Caco-2 (cell line): ENCODE data around the gene NCAM2. TPM values are rescaled to one million over a fixed set of nuclear protein-coding genes. Genes with fewer than 3 reads are reported as not detected.

ENCODE experiments used
- BruUV-seq: library from RNA; stranded (reverse); fragments of 400-500 nt; replicated peaks from 2 replicates; lab custom pipeline; 2021; lab: Mats Ljungman, UMichigan
- CTCF ChIA-PET: fragments of 300-600 bp; sonication (Branson Sonifier 250); formaldehyde crosslinking; loops from one replicate; lab custom pipeline; 2022; ENCODE audit warnings: antibody characterized with exemption; lab: Charles Lee
- POLR2A ChIA-PET: fragments of 300-600 bp; sonication (Branson Sonifier 250); formaldehyde crosslinking; loops from one replicate; lab custom pipeline; 2022; ENCODE audit warnings: antibody characterized with exemption; lab: Charles Lee
- DNase-seq, 2 experiments: peaks; one replicate each; pipeline versions ENCODE4 v3.0.0 to v3.0.0-alpha.2; 2020 to 2022
- H3K27me3 ChIP-seq: replicated peaks from 2 replicates; pipeline ENCODE4 v1.6.0; 2011; ENCODE audit warnings: low read length; ENCODE audit not compliant: control insufficient read depth, insufficient read depth
- H3K36me3 ChIP-seq: 2 replicates; pipeline ENCODE4 v1.5.1; 2011; ENCODE audit warnings: low read length; ENCODE audit not compliant: control insufficient read depth, insufficient read depth
- H3K4me1 ChIP-seq: fragments of 250-450 bp; sonication (Bioruptor Pico); 2 replicates; pipeline ENCODE4 v1.5.1; 2020; ENCODE audit warnings: mild to moderate bottlenecking
- H3K4me3 ChIP-seq: 2 replicates; pipeline ENCODE4 v1.5.1; 2011; ENCODE audit warnings: low read depth, mild to moderate bottlenecking, control low read depth, low read length
- H3K9me3 ChIP-seq: fragments of 250-450 bp; sonication (Bioruptor Pico); 2 replicates; pipeline ENCODE4 v1.5.1; 2020; ENCODE audit warnings: mild to moderate bottlenecking, moderate library complexity
- H3K27ac Mint-ChIP-seq: one replicate; pipeline ENCODE4 v1.8.0; 2022; ENCODE audit warnings: mixed read lengths; ENCODE audit not compliant: unreplicated experiment
- H3K27me3 Mint-ChIP-seq: one replicate; pipeline ENCODE4 v1.8.0; 2022; ENCODE audit warnings: mixed read lengths; ENCODE audit not compliant: insufficient read depth, unreplicated experiment
- H3K36me3 Mint-ChIP-seq: one replicate; pipeline ENCODE4 v1.8.0; 2022; ENCODE audit warnings: mild to moderate bottlenecking, mixed read lengths; ENCODE audit not compliant: insufficient read depth, unreplicated experiment
- H3K4me1 Mint-ChIP-seq: one replicate; pipeline ENCODE4 v1.8.0; 2022; ENCODE audit warnings: low read depth, mixed read lengths; ENCODE audit not compliant: unreplicated experiment
- H3K4me3 Mint-ChIP-seq: one replicate; pipeline ENCODE4 v1.8.0; 2022; ENCODE audit warnings: mild to moderate bottlenecking, moderate library complexity, mixed read lengths; ENCODE audit not compliant: unreplicated experiment
- H3K9me3 Mint-ChIP-seq: one replicate; pipeline ENCODE4 v1.8.0; 2022; ENCODE audit warnings: mixed read lengths; ENCODE audit not compliant: unreplicated experiment
- intact Hi-C: fragments of 100-400 bp; cut with micrococcal nuclease; formaldehyde crosslinking; loops from one replicate; pipeline ENCODE4 v1.10.0; 2022; ENCODE audit not compliant: unreplicated experiment
- total RNA-seq: library from RNA; stranded (reverse); gene quantifications from 2 replicates; pipeline ENCODE4 v1.2.3, GENCODE V29; 2022
- TF ChIP-seq, protein P1 (sequence below), 2 experiments: fragments of 200-600 bp in 1 of 2; IDR thresholded peaks; 1 replicate in 1 of 2; 2 replicates in 1 of 2; pipeline versions ENCODE4 v1.5.1 to v1.8.0; 2011 to 2022; ENCODE audit warnings: antibody characterized with exemption in 1 of 2, control low read depth in 1 of 2, inconsistent platforms in 1 of 2, low read depth in 1 of 2, low read length in 1 of 2, mild to moderate bottlenecking in 1 of 2, moderate library complexity in 1 of 2; ENCODE audit not compliant: insufficient read depth in 1 of 2, severe bottlenecking in 1 of 2, unreplicated experiment in 1 of 2

The NCAM2 gene
- total RNA-seq, 1 experiment from 2014 or later = not detected

- TF ChIP-seq, protein P1, sequence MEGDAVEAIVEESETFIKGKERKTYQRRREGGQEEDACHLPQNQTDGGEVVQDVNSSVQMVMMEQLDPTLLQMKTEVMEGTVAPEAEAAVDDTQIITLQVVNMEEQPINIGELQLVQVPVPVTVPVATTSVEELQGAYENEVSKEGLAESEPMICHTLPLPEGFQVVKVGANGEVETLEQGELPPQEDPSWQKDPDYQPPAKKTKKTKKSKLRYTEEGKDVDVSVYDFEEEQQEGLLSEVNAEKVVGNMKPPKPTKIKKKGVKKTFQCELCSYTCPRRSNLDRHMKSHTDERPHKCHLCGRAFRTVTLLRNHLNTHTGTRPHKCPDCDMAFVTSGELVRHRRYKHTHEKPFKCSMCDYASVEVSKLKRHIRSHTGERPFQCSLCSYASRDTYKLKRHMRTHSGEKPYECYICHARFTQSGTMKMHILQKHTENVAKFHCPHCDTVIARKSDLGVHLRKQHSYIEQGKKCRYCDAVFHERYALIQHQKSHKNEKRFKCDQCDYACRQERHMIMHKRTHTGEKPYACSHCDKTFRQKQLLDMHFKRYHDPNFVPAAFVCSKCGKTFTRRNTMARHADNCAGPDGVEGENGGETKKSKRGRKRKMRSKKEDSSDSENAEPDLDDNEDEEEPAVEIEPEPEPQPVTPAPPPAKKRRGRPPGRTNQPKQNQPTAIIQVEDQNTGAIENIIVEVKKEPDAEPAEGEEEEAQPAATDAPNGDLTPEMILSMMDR (IDR thresholded peaks at IDR 0.05; ENCODE audit: insufficient read depth in 1 of 2, low read depth in 1 of 2, low read length in 1 of 2, severe bottlenecking in 1 of 2, unreplicated experiment in 1 of 2) = peak; percentile 6 to 13
- H3K27me3 Mint-ChIP-seq = peaks cover 2% of the 10 kb centered on the region
- Histone ChIP-seq H3K4me1 (no peaks in the 10 kb centered on the region), H3K9me3 (no peaks in the 10 kb centered on the region), H3K27me3 (no peaks in the 10 kb centered on the region), H3K4me3 (no peak overlapping the region), H3K36me3 (no peaks in the 10 kb centered on the region)
- H3K4me1 Mint-ChIP-seq = no peaks in the 10 kb centered on the region
- no peak overlapping the region for H3K4me3 Mint-ChIP-seq
- BruUV-seq = no TSS peak
- no peaks in the 10 kb centered on the region for H3K36me3 Mint-ChIP-seq
- intact Hi-C loops = no loop called here
- no peak for DNase-seq
- H3K9me3 Mint-ChIP-seq = no peaks in the 10 kb centered on the region
- no peak overlapping the region for H3K27ac Mint-ChIP-seq
- POLR2A ChIA-PET = no interaction called here
- CTCF ChIA-PET = no interaction called here
These were observed 297.1 kb downstream of the NCAM2 start for GRCh38 chr21:21295303-21295702.

- no peaks in the 10 kb centered on the region for H3K36me3 Mint-ChIP-seq
- POLR2A ChIA-PET = no interaction called here
- BruUV-seq = no TSS peak
These were observed 299.0 kb downstream of the NCAM2 start for GRCh38 chr21:21297211-21297610.

DNA sequence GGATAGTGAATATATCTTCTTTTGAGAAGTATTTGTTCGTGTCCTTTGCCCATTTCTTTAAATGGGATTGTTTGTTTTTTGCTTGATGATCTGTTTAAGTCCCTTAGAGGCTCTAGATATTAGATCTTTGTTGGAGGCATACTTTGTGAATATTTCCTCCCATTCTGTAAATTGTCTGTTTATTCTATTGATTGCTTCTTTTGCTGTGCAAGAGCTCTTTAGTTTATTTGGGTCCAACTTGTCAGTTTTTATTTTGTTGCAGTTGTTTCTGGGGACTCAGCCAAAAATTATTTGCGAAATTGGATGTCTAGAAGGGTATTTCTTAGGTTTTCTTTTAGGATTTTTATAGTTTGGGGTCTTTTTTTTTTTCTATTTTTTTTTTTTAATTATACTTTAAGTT is 302.8 kb downstream of the NCAM2 start:
- Histone ChIP-seq H3K27me3 (no peaks in the 10 kb centered on the region), H3K4me3 (no peak overlapping the region), H3K9me3 (0 out of 2 replicates have a peak, but pooled peaks cover 3% of the 10 kb centered on the region), H3K36me3 (no peaks in the 10 kb centered on the region), H3K4me1 (no peaks in the 10 kb centered on the region)
- intact Hi-C loops = no loop called here
- no TSS peak for BruUV-seq
- TF ChIP-seq, protein P1 (IDR thresholded peaks at IDR 0.05; ENCODE audit: insufficient read depth in 1 of 2, low read depth in 1 of 2, low read length in 1 of 2, severe bottlenecking in 1 of 2, unreplicated experiment in 1 of 2) = no peak
- Mint-ChIP-seq H3K27ac (no peak overlapping the region), H3K9me3 (no peaks in the 10 kb centered on the region), H3K36me3 (no peaks in the 10 kb centered on the region), H3K4me1 (no peaks in the 10 kb centered on the region), H3K4me3 (no peak overlapping the region), H3K27me3 (no peaks in the 10 kb centered on the region)
- ChIA-PET POLR2A (no interaction called here), CTCF (no interaction called here)
- no peak for DNase-seq

More at GRCh38 chr21:21297211-21297610, 299.0 kb downstream of the NCAM2 start:
- Mint-ChIP-seq H3K27me3 (no peaks in the 10 kb centered on the region), H3K27ac (no peak overlapping the region), H3K4me1 (no peaks in the 10 kb centered on the region), H3K4me3 (no peak overlapping the region), H3K9me3 (no peaks in the 10 kb centered on the region)
- CTCF ChIA-PET = no interaction called here
- DNase-seq = no peak
- H3K9me3 ChIP-seq = 0 out of 2 replicates have a peak, but pooled peaks cover 3% of the 10 kb centered on the region
- no peak overlapping the region for H3K4me3 ChIP-seq
- no peaks in the 10 kb centered on the region for H3K4me1 ChIP-seq
- H3K36me3 ChIP-seq = no peaks in the 10 kb centered on the region
- intact Hi-C loops = no loop called here
- H3K27me3 ChIP-seq = no peaks in the 10 kb centered on the region
- TF ChIP-seq, protein P1 (IDR thresholded peaks at IDR 0.05; ENCODE audit: insufficient read depth in 1 of 2, low read depth in 1 of 2, low read length in 1 of 2, severe bottlenecking in 1 of 2, unreplicated experiment in 1 of 2) = no peak
